Esophagus muscularis mucosa (tissue), 4 donors: Measurements from ENCODE around the gene LTBP2. TPM values are rescaled to one million over a fixed set of nuclear protein-coding genes. Genes with fewer than 3 reads are reported as not detected.

ENCODE experiments used
- DNase-seq: peaks from one replicate; pipeline ENCODE4 v3.0.0-alpha.2; 2017; ENCODE audit errors: extremely low spot score
- H3K27ac ChIP-seq, 4 donors: fragments of 200-600 bp; sonication (generic); replicated peaks in 1 of 4; 1 replicate in 3 of 4; 2 replicates in 1 of 4; pipeline ENCODE4 v1.5.1; 2016 to 2019; ENCODE audit warnings: mild to moderate bottlenecking in 1 of 4
- H3K27me3 ChIP-seq, 4 donors: fragments of 200-600 bp; sonication (generic); one replicate each; pipeline versions ENCODE4 v1.5.1 to v1.6.0; 2016 to 2019
- H3K36me3 ChIP-seq, 4 donors: fragments of 200-600 bp; sonication (generic); one replicate each; pipeline ENCODE4 v1.5.1; 2016 to 2019
- H3K4me1 ChIP-seq, 4 donors: fragments of 200-600 bp; sonication (generic); one replicate each; pipeline ENCODE4 v1.5.1; 2016 to 2019
- H3K4me3 ChIP-seq, 4 donors: fragments of 200-600 bp; sonication (generic); 1 replicate in 2 of 4; 2 replicates in 2 of 4; pipeline ENCODE4 v1.5.1; 2016 to 2019; ENCODE audit warnings: mild to moderate bottlenecking in 4 of 4, moderate library complexity in 1 of 4
- H3K9me3 ChIP-seq, 4 donors: fragments of 200-600 bp; sonication (generic); 1 replicate in 3 of 4; 2 replicates in 1 of 4; pipeline ENCODE4 v1.5.1; 2016 to 2019
- EP300 ChIP-seq: sonication (generic); formaldehyde crosslinking; IDR thresholded peaks from one replicate; pipeline ENCODE4 v1.6.1; 2017; ENCODE audit warnings: antibody characterized with exemption
- POLR2A ChIP-seq: fragments of 450-650 bp; IDR thresholded peaks from one replicate; pipeline ENCODE4 v1.6.1; 2017; ENCODE audit warnings: antibody characterized with exemption, moderate library complexity, mild to moderate bottlenecking, low read depth
- POLR2AphosphoS5 ChIP-seq, 2 donors: sonication (generic); formaldehyde crosslinking; IDR thresholded peaks; one replicate each; pipeline ENCODE4 v1.6.1; 2017; ENCODE audit warnings: antibody characterized with exemption in 2 of 2
- WGBS: methylation state at CpG from one replicate; pipeline ENCODE4 v1.1.5; 2018; 5-methylcytosine and 5-hydroxymethylcytosine counted together
- intact Hi-C: fragments of 100-400 bp; cut with DNase I; formaldehyde crosslinking; loops from one replicate; pipeline ENCODE4 v1.15.1; 2023
- total RNA-seq, 4 donors: library from RNA; depleted of rRNA; stranded (reverse); fragments of >200 nt; gene quantifications; one replicate each; pipeline versions ENCODE4 v1.1.0 to v1.2.1, GENCODE V29; 2016
- TF ChIP-seq, protein P1 (sequence below), 3 experiments: fragments of 200-600 bp in 2 of 3; fragments of 450-650 bp in 1 of 3; sonication (generic) in 2 of 3; IDR thresholded peaks; one replicate each; pipeline ENCODE4 v1.5.1; 2017 to 2019; ENCODE audit warnings: antibody characterized with exemption in 3 of 3, mild to moderate bottlenecking in 2 of 3, moderate library complexity in 1 of 3

Gene LTBP2
- total RNA-seq, 4 donors from 2014 or later = 62.0 to 151 (median 109) TPM

DNA sequence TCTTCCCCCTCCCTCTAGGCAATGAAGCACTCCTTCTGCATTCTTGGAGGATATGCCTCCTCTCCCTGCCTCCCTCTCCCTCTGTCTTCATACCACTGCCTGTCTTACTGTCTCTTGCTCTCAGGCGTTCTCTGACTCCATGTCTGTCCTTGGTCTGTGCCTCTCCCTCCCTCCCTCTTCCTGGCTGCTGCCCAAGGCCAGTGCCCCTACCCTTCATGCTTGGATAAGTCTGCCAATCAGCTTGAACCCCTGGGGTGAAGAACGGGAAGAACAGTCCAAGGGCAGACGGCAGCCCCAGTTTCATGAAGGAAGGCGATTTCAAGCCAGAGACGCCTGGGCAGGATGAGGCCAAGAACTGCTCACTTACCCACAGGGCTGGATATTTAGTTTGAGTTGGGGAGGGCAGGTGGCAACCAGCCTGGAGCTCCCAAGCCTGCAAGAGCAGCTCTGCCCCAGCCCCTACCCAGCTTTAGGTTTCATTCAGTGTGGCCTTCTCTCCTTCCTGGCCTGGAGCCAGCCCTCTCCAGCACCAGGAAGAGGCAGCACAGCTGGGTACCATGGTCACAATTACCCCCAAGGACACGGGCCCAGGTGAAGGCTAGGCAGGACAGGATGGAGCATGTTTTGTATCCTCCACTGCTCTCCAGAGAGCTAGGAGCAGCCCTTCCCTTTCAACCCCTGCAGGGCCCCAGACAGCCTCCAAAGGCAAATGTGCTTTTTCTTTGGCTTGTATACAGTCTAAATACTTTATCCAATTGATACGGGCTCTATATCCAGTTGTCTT lies 35.8 kb upstream of the LTBP2 start:
- no peaks in the 10 kb centered on the region for H3K9me3 ChIP-seq
- TF ChIP-seq POLR2A = no peak
- no peak for TF ChIP-seq POLR2AphosphoS5 (IDR thresholded peaks at IDR 0.05)
- TF ChIP-seq, protein P1, sequence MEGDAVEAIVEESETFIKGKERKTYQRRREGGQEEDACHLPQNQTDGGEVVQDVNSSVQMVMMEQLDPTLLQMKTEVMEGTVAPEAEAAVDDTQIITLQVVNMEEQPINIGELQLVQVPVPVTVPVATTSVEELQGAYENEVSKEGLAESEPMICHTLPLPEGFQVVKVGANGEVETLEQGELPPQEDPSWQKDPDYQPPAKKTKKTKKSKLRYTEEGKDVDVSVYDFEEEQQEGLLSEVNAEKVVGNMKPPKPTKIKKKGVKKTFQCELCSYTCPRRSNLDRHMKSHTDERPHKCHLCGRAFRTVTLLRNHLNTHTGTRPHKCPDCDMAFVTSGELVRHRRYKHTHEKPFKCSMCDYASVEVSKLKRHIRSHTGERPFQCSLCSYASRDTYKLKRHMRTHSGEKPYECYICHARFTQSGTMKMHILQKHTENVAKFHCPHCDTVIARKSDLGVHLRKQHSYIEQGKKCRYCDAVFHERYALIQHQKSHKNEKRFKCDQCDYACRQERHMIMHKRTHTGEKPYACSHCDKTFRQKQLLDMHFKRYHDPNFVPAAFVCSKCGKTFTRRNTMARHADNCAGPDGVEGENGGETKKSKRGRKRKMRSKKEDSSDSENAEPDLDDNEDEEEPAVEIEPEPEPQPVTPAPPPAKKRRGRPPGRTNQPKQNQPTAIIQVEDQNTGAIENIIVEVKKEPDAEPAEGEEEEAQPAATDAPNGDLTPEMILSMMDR (IDR thresholded peaks at IDR 0.05) = no peak
- no peak for TF ChIP-seq EP300
- H3K36me3 ChIP-seq = no peaks in the 10 kb centered on the region
- no peak overlapping the region for H3K27ac ChIP-seq
- WGBS = 23% methylated on average over 7 of the region's 7 CpGs
- no peak for DNase-seq
- intact Hi-C loops = no loop called here
- H3K4me3 ChIP-seq = no peak overlapping the region
- H3K27me3 ChIP-seq = peaks cover 0 to 36% (median 2%) of the 10 kb centered on the region in 4 donors
- peaks cover 17 to 20% (median 20%) of the 10 kb centered on the region in 4 donors for H3K4me1 ChIP-seq

DNA sequence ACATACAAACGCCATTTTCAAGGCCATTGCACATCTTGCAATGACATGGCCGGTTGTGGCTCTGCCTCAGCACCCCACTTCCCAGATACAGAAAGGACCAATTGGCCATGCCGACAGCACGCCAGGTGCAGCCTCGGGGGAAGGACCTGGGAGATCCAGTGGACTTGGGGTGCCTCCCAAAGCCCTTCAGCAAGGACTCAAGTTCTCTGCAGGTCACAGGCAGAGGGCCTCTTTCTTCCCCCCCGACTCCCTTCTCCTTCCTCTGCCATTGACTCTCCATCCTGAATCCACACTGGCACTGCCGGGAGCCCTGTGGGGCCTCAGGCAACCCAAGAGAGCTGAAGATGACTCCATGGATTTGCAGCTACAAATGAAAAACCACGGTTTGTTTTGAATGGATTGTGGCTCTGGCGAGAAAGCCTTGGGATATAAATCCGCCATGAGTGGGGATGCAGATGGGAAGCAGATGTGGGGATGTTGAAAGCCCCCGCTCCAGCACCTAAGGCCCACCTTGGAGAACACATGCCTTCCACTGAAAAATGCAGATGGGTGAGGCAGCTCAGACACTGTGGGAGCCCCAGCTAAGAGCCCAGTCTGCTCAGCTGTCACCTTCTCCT lies 35.1 kb upstream of the LTBP2 start:
- peaks cover 0 to 41% (median 2%) of the 10 kb centered on the region in 4 donors for H3K27me3 ChIP-seq
- WGBS = 78% methylated on average over 11 of the region's 11 CpGs
- no peak for DNase-seq
- no peak overlapping the region for H3K4me3 ChIP-seq
- H3K27ac ChIP-seq = no peak overlapping the region
- peaks cover 12 to 20% (median 17%) of the 10 kb centered on the region in 4 donors for H3K4me1 ChIP-seq
- intact Hi-C loops = no loop called here
- H3K9me3 ChIP-seq = no peaks in the 10 kb centered on the region
- H3K36me3 ChIP-seq = no peaks in the 10 kb centered on the region
- TF ChIP-seq POLR2A (peak; percentile 10), POLR2AphosphoS5 (IDR thresholded peaks at IDR 0.05) (no peak)

DNA sequence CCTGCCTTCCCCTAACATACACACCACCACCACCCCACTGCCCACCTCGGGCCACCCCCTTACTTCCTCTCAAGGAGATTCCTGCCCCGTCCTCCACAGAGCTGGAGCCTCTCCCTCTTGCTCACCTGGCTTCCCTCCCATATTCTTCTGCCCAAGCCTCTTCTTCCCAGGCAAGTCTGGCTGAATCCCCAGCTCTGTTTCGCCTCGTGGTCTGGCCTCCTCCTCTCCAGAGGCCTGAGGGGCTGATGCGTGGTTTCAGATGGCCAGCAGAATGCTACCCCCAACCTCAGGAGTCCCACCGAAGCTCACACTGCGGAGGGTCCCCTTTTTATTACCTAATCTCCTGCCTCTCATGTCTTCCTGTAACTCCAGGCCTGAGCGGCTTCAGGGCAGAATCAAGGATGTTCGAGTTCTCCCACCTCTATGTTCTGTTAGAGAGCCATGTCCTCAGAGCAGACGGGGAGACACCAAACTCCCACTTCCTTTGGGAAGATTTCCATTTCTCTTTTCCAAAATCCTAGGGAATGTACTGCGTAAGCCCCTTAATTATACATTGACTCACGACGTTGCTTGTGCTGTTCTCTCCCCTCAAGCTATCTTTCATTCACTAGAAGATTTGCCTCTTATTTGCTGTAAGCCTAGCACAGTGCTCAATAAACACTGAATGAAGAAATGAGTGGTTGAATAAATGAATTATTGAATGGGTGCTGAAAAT lies 33.9 kb upstream of the LTBP2 start:
- H3K4me1 ChIP-seq = peaks cover 12 to 20% (median 18%) of the 10 kb centered on the region in 4 donors
- 65% methylated on average over 13 of the region's 13 CpGs for WGBS
- TF ChIP-seq POLR2AphosphoS5 (IDR thresholded peaks at IDR 0.05) = no peak
- TF ChIP-seq EP300 = no peak
- TF ChIP-seq POLR2A = no peak
- TF ChIP-seq, protein P1 (IDR thresholded peaks at IDR 0.05) = no peak
- no peak for DNase-seq
- peaks cover 0 to 53% (median 2%) of the 10 kb centered on the region in 4 donors for H3K27me3 ChIP-seq
- no peaks in the 10 kb centered on the region for H3K36me3 ChIP-seq
- no peak overlapping the region for H3K4me3 ChIP-seq
- intact Hi-C loops = no loop called here
- no peaks in the 10 kb centered on the region for H3K9me3 ChIP-seq
- no peak overlapping the region for H3K27ac ChIP-seq

DNA sequence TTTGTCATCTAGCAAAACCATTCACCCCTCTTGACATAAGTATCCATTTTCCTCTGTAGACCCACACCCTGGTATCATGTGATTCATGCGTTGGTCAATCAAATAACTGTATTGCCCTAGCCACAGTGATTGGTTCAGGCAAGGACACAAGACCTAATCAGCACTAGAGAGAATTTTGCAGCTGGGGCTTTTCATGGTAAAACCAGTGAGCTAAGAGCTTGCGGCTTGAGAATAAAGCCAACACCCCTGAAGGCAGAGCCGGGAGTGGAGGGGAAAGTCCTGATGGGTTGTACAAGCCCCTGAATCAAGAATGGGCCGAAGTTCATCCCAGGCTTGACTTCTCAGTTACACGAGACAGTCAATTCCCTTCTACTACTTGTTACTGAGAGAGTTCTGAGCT lies 33.2 kb upstream of the LTBP2 start:
- peaks cover 0 to 60% (median 2%) of the 10 kb centered on the region in 4 donors for H3K27me3 ChIP-seq
- no peaks in the 10 kb centered on the region for H3K36me3 ChIP-seq
- intact Hi-C loops = no loop called here
- H3K4me3 ChIP-seq = no peak overlapping the region
- H3K4me1 ChIP-seq = peaks cover 12 to 25% (median 20%) of the 10 kb centered on the region in 4 donors
- 89% methylated on average over 5 of the region's 5 CpGs for WGBS
- H3K27ac ChIP-seq = no peak overlapping the region
- no peak for DNase-seq
- TF ChIP-seq POLR2A (no peak), POLR2AphosphoS5 (IDR thresholded peaks at IDR 0.05) (no peak), EP300 (no peak)
- TF ChIP-seq, protein P1 (IDR thresholded peaks at IDR 0.05) = no peak
- H3K9me3 ChIP-seq = no peaks in the 10 kb centered on the region
